H9 (cell line): ENCODE results near the gene GALNT10. TPM values are rescaled to one million over a fixed set of nuclear protein-coding genes. Genes with fewer than 3 reads are reported as not detected.

Source experiments
- DNase-seq: peaks from one replicate; pipeline ENCODE4 v3.0.0-alpha.2; 2017
- H2AFZ ChIP-seq: one replicate; pipeline ENCODE4 v1.6.1; 2013; ENCODE audit warnings: mild to moderate bottlenecking, low read length, control low read depth, moderate library complexity
- H2AK5ac ChIP-seq: 2 replicates; pipeline ENCODE4 v1.6.1; 2013; ENCODE audit warnings: low read length, control low read depth, mixed read lengths; ENCODE audit not compliant: insufficient read length
- H2BK120ac ChIP-seq: one replicate; pipeline ENCODE4 v1.6.1; 2013; ENCODE audit warnings: low read depth, mild to moderate bottlenecking, low read length, control low read depth, inconsistent platforms; ENCODE audit not compliant: poor library complexity, severe bottlenecking
- H2BK12ac ChIP-seq: 2 replicates; pipeline ENCODE4 v1.6.1; 2013; ENCODE audit warnings: low read length, control low read depth, mixed read lengths, low read depth; ENCODE audit not compliant: insufficient read length
- H2BK15ac ChIP-seq: 2 replicates; pipeline ENCODE4 v1.6.1; 2013; ENCODE audit warnings: low read depth, low read length, control low read depth
- H2BK20ac ChIP-seq: one replicate; pipeline ENCODE4 v1.6.1; 2013; ENCODE audit warnings: low read depth, mild to moderate bottlenecking, low read length, control low read depth, inconsistent platforms; ENCODE audit not compliant: poor library complexity, severe bottlenecking
- H2BK5ac ChIP-seq: 2 replicates; pipeline ENCODE4 v1.6.1; 2013; ENCODE audit warnings: low read length, control low read depth, mixed read lengths; ENCODE audit not compliant: insufficient read length
- H3K14ac ChIP-seq: 2 replicates; pipeline ENCODE4 v1.6.1; 2013; ENCODE audit warnings: low read length, control low read depth; ENCODE audit not compliant: insufficient read depth
- H3K18ac ChIP-seq: 2 replicates; pipeline ENCODE4 v1.6.1; 2013; ENCODE audit warnings: low read depth, mild to moderate bottlenecking, mixed read lengths, low read length, control low read depth; ENCODE audit not compliant: insufficient read length
- H3K23ac ChIP-seq: 2 replicates; pipeline ENCODE4 v1.6.1; 2013; ENCODE audit warnings: low read length, control low read depth, mixed read lengths, low read depth; ENCODE audit not compliant: insufficient read length
- H3K23me2 ChIP-seq: 2 replicates; pipeline ENCODE4 v1.6.1; 2013; ENCODE audit warnings: low read depth, mild to moderate bottlenecking, mixed read lengths, low read length, control low read depth; ENCODE audit not compliant: insufficient read length, poor library complexity, severe bottlenecking
- H3K27ac ChIP-seq: 2 replicates; pipeline ENCODE4 v1.5.1; 2013; ENCODE audit warnings: low read length, control low read depth, mixed read lengths, low read depth; ENCODE audit not compliant: insufficient read length
- H3K27me3 ChIP-seq: 2 replicates; pipeline ENCODE4 v1.6.1; 2013; ENCODE audit warnings: low read length, control low read depth, inconsistent platforms; ENCODE audit not compliant: insufficient read depth
- H3K4ac ChIP-seq: 2 replicates; pipeline ENCODE4 v1.6.1; 2013; ENCODE audit warnings: low read depth, mild to moderate bottlenecking, control low read depth, inconsistent platforms, low read length, moderate library complexity
- H3K4me1 ChIP-seq: 2 replicates; pipeline ENCODE4 v1.6.1; 2013; ENCODE audit warnings: low read length, control low read depth, inconsistent platforms; ENCODE audit not compliant: insufficient read depth
- H3K4me2 ChIP-seq: 2 replicates; pipeline ENCODE4 v1.6.1; 2013; ENCODE audit warnings: low read length, control low read depth, mixed read lengths; ENCODE audit not compliant: insufficient read length, insufficient read depth
- H3K56ac ChIP-seq: 2 replicates; pipeline ENCODE4 v1.6.1; 2013; ENCODE audit warnings: low read depth, mild to moderate bottlenecking, mixed read lengths, low read length, control low read depth; ENCODE audit not compliant: insufficient read length
- H3K79me1 ChIP-seq: 2 replicates; pipeline ENCODE4 v1.6.1; 2013; ENCODE audit warnings: low read depth, mild to moderate bottlenecking, moderate library complexity, low read length, control low read depth, inconsistent platforms; ENCODE audit not compliant: insufficient read depth, poor library complexity, severe bottlenecking
- H3K79me2 ChIP-seq: 2 replicates; pipeline ENCODE4 v1.6.1; 2013; ENCODE audit warnings: low read length, control low read depth, inconsistent platforms; ENCODE audit not compliant: insufficient read depth
- H3K9ac ChIP-seq: 2 replicates; pipeline ENCODE4 v1.6.1; 2013; ENCODE audit warnings: low read length, control low read depth, mixed read lengths; ENCODE audit not compliant: insufficient read length; ENCODE audit errors: extremely low read depth
- H3K9me3 ChIP-seq: one replicate; pipeline ENCODE4 v1.6.1; 2013; ENCODE audit warnings: low read depth, low read length, inconsistent platforms; ENCODE audit not compliant: control insufficient read depth
- H3T11ph ChIP-seq: one replicate; pipeline ENCODE4 v1.6.1; 2013; ENCODE audit warnings: mild to moderate bottlenecking, low read length, control low read depth, inconsistent platforms
- H4K20me1 ChIP-seq: one replicate; pipeline ENCODE4 v1.6.1; 2013; ENCODE audit not compliant: control insufficient read depth, insufficient read length, insufficient read depth
- H4K5ac ChIP-seq: 2 replicates; pipeline ENCODE4 v1.6.1; 2013; ENCODE audit warnings: low read depth, mild to moderate bottlenecking, mixed read lengths, low read length, control low read depth; ENCODE audit not compliant: insufficient read length
- H4K8ac ChIP-seq: replicated peaks from 2 replicates; pipeline ENCODE4 v1.6.1; 2013; ENCODE audit warnings: low read length, control low read depth, mixed read lengths, low read depth; ENCODE audit not compliant: insufficient read length
- H4K91ac ChIP-seq: 2 replicates; pipeline ENCODE4 v1.6.1; 2013; ENCODE audit warnings: low read depth, mild to moderate bottlenecking, moderate library complexity, mixed read lengths, low read length, control low read depth; ENCODE audit not compliant: insufficient read length
- H3K27ac Mint-ChIP-seq, 3 experiments: 2 replicates in 2 of 3; 3 replicates in 1 of 3; pipeline ENCODE4 v1.8.0; 2020 to 2021; ENCODE audit warnings: mixed read lengths in 3 of 3, mild to moderate bottlenecking in 1 of 3, moderate library complexity in 1 of 3
- H3K27me3 Mint-ChIP-seq: 2 replicates; pipeline ENCODE4 v1.8.0; 2021; ENCODE audit warnings: low read depth, mild to moderate bottlenecking, moderate library complexity, mixed read lengths
- H3K36me3 Mint-ChIP-seq, 3 experiments: 2 replicates in 2 of 3; 3 replicates in 1 of 3; pipeline ENCODE4 v1.8.0; 2020 to 2021; ENCODE audit warnings: low read depth in 3 of 3, mixed read lengths in 3 of 3; ENCODE audit not compliant: insufficient read depth in 1 of 3
- H3K4me1 Mint-ChIP-seq, 2 experiments: 2 replicates each; pipeline ENCODE4 v1.8.0; 2020; ENCODE audit warnings: mixed read lengths in 2 of 2
- H3K4me3 Mint-ChIP-seq, 2 experiments: 2 replicates in 1 of 2; 3 replicates in 1 of 2; pipeline ENCODE4 v1.8.0; 2020 to 2021; ENCODE audit warnings: mild to moderate bottlenecking in 2 of 2, mixed read lengths in 2 of 2, moderate library complexity in 1 of 2
- H3K9me3 Mint-ChIP-seq, 2 experiments: 2 replicates in 1 of 2; 3 replicates in 1 of 2; pipeline ENCODE4 v1.8.0; 2020; ENCODE audit warnings: mild to moderate bottlenecking in 2 of 2, mixed read lengths in 2 of 2, moderate library complexity in 1 of 2
- WGBS: extraction: QIAGEN DNeasy Blood & Tissue Kit; methylation state at CpG from one replicate; pipeline ENCODE4 v1.1.7; 2013; ENCODE audit warnings: missing lambda C conversion rate, low lambda C conversion rate, mixed read lengths; ENCODE audit not compliant: insufficient read length; ENCODE audit errors: extremely low coverage; 5-methylcytosine and 5-hydroxymethylcytosine counted together
- total RNA-seq: library from RNA; stranded (reverse); gene quantifications from 2 replicates; pipeline ENCODE4 v1.2.1, GENCODE V29; 2021
- TF ChIP-seq, protein P1 (sequence below): fragments of 200-600 bp; sonication (generic); conservative IDR thresholded peaks from 3 replicates; pipeline ENCODE4 v1.8.0; 2021; ENCODE audit warnings: antibody characterized with exemption, mild to moderate bottlenecking

GALNT10 gene
- total RNA-seq, 1 experiment from 2014 or later: 15.4 TPM

DNA sequence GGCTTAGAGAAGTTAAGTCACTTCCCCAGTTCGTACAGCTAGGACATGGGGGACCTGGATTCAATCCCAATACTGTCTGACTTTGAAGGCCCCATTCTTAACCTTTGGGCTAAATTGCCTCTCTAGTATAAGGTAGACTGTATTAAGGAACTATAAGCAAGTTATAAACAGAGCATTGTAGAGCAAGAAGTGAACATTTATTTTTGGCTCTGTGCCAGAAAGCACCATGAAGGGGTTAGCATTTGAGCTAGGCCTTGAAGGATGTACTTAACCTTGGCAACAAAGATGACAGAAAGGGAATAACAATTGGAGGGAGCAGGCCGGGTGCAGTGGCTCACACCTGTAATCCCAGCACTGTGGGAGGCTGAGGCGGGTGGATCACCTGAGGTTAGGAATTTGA, 32.8 kb downstream of the GALNT10 start:
- no peak overlapping the region for H2BK20ac ChIP-seq
- peaks cover 18 to 20% of the 10 kb centered on the region in 2 experiments; a peak in 4 of 5 replicates for H3K9me3 Mint-ChIP-seq
- no CpG with 5 or more reads among the region's 3 CpGs for WGBS
- no peak overlapping the region for H2BK5ac ChIP-seq
- H3K27me3 ChIP-seq: no peaks in the 10 kb centered on the region
- H3K56ac ChIP-seq: no peak overlapping the region
- no peak overlapping the region for H2BK15ac ChIP-seq
- no peak overlapping the region for H4K5ac ChIP-seq
- H3K27ac ChIP-seq: no peak overlapping the region
- H3T11ph ChIP-seq: no peak overlapping the region
- peaks cover 9% of the 10 kb centered on the region for H3K4me1 ChIP-seq
- H3K9ac ChIP-seq: no peak overlapping the region
- no peak overlapping the region for H3K4ac ChIP-seq
- no peak overlapping the region for H2AFZ ChIP-seq
- H3K23ac ChIP-seq: no peak overlapping the region
- no peaks in the 10 kb centered on the region for H3K79me2 ChIP-seq
- H4K91ac ChIP-seq: no peak overlapping the region
- H4K8ac ChIP-seq: no peak overlapping the region
- no peak overlapping the region for H3K4me2 ChIP-seq
- H2BK12ac ChIP-seq: no peak overlapping the region
- H3K23me2 ChIP-seq: no peaks in the 10 kb centered on the region
- H2BK120ac ChIP-seq: no peak overlapping the region
- H2AK5ac ChIP-seq: no peak overlapping the region
- H3K14ac ChIP-seq: no peak overlapping the region
- H3K18ac ChIP-seq: no peak overlapping the region
- peaks cover 9 to 15% (median 10%) of the 10 kb centered on the region in 3 experiments for H3K36me3 Mint-ChIP-seq
- no peak overlapping the region for H3K27ac Mint-ChIP-seq
- H3K9me3 ChIP-seq: no peaks in the 10 kb centered on the region
- no peaks in the 10 kb centered on the region for H4K20me1 ChIP-seq
- H3K27me3 Mint-ChIP-seq: no peaks in the 10 kb centered on the region
- H3K4me1 Mint-ChIP-seq: peaks cover 27 to 41% of the 10 kb centered on the region in 2 experiments
- no peak for DNase-seq
- no peaks in the 10 kb centered on the region for H3K79me1 ChIP-seq
- TF ChIP-seq, protein P1, sequence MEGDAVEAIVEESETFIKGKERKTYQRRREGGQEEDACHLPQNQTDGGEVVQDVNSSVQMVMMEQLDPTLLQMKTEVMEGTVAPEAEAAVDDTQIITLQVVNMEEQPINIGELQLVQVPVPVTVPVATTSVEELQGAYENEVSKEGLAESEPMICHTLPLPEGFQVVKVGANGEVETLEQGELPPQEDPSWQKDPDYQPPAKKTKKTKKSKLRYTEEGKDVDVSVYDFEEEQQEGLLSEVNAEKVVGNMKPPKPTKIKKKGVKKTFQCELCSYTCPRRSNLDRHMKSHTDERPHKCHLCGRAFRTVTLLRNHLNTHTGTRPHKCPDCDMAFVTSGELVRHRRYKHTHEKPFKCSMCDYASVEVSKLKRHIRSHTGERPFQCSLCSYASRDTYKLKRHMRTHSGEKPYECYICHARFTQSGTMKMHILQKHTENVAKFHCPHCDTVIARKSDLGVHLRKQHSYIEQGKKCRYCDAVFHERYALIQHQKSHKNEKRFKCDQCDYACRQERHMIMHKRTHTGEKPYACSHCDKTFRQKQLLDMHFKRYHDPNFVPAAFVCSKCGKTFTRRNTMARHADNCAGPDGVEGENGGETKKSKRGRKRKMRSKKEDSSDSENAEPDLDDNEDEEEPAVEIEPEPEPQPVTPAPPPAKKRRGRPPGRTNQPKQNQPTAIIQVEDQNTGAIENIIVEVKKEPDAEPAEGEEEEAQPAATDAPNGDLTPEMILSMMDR: no peak
- no peak overlapping the region for H3K4me3 Mint-ChIP-seq
